Parathyroid adenoma (tissue), 2 donors: ENCODE measurements around the gene MAD2L1.
A peak's percentile ranks its signal among the peaks of the same experiment; 100 is the strongest.
"Not testable (repeated sequence)": the region's sequence is repeated elsewhere in the genome, so short reads cannot be mapped to it uniquely, and the experiment has no call there.

Source experiments
- H2AFZ ChIP-seq: fragments of 300-600 bp; sonication (generic); one replicate; pipeline ENCODE4 v1.7.0; 2017; ENCODE audit warnings: antibody characterized with exemption, mild to moderate bottlenecking
- H3K27ac ChIP-seq: fragments of 300-600 bp; sonication (generic); one replicate; pipeline ENCODE4 v1.7.0; 2017
- H3K27me3 ChIP-seq: fragments of 300-600 bp; sonication (generic); one replicate; pipeline ENCODE4 v1.7.0; 2017; ENCODE audit warnings: low read length; ENCODE audit not compliant: control insufficient read depth, insufficient read depth
- H3K36me3 ChIP-seq: fragments of 300-600 bp; sonication (generic); one replicate; pipeline ENCODE4 v1.7.0; 2017; ENCODE audit warnings: low read length; ENCODE audit not compliant: control insufficient read depth, insufficient read depth
- H3K4me1 ChIP-seq: fragments of 300-600 bp; sonication (generic); one replicate; pipeline ENCODE4 v1.7.0; 2017; ENCODE audit warnings: control low read depth
- H3K4me2 ChIP-seq: fragments of 300-600 bp; sonication (generic); one replicate; pipeline ENCODE4 v1.7.0; 2017; ENCODE audit warnings: low read length
- H3K4me3 ChIP-seq: fragments of 300-600 bp; sonication (generic); one replicate; pipeline ENCODE4 v1.7.0; 2017; ENCODE audit warnings: low read depth, low read length
- H3K79me2 ChIP-seq: fragments of 300-600 bp; sonication (generic); one replicate; pipeline ENCODE4 v1.7.0; 2017; ENCODE audit warnings: control low read depth
- H3K9ac ChIP-seq: fragments of 300-600 bp; sonication (generic); one replicate; pipeline ENCODE4 v1.7.0; 2017; ENCODE audit warnings: mild to moderate bottlenecking
- H3K9me3 ChIP-seq: fragments of 300-600 bp; sonication (generic); one replicate; pipeline ENCODE4 v1.7.0; 2017; ENCODE audit warnings: low read length; ENCODE audit not compliant: control insufficient read depth
- CTCF ChIP-seq: fragments of 300-600 bp; sonication (generic); IDR thresholded peaks from one replicate; pipeline ENCODE4 v1.7.0; 2017; ENCODE audit warnings: antibody characterized with exemption, mild to moderate bottlenecking
- donor health status: primary hyperparathyroidism.

Gene MAD2L1

GRCh38 chr4:120078216-120078615 is 11.6 kb upstream of the MAD2L1 start:
- Histone ChIP-seq H3K27me3 (no peaks in the 10 kb centered on the region), H3K79me2 (no peaks in the 10 kb centered on the region), H3K36me3 (no peaks in the 10 kb centered on the region), H3K4me2 (no peak overlapping the region), H3K4me1 (no peaks in the 10 kb centered on the region), H3K9me3 (no peaks in the 10 kb centered on the region), H3K4me3 (no peak overlapping the region), H3K27ac (no peak overlapping the region), H2AFZ (no peak overlapping the region), H3K9ac (no peak overlapping the region)
- no peak for TF ChIP-seq CTCF

DNA sequence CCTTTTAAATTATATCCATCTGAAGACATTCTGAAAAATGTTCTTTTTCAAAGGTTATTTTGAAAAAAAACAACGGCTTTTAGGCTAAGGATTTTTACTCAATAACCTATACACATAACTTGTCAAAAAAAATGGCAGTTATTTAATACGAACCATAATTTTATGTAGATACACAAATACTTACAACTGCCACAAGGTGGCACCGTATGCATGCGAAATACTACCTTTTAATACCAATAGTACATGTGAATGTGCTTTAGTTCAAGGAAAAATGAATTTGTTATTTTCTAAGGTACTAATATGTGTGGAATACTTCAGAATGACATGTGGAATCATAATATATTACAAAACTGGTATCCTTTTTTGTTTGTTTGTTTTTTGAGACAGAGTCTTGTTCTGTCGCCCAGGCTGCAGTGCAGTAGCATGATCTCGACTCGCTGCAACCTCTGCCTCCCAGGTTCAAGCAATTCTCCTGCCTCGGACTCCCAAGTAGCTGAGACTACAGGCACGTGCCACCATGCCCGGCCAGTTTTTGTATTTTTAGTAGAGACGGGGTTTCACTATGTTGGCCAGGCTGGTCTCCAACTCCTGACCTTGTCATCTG is 4.6 kb upstream of the MAD2L1 start:
- peak; percentile 28 for TF ChIP-seq CTCF
- no peaks in the 10 kb centered on the region for H3K4me1 ChIP-seq
- no peak overlapping the region for H3K4me2 ChIP-seq
- H3K9me3 ChIP-seq: no peaks in the 10 kb centered on the region
- no peaks in the 10 kb centered on the region for H3K79me2 ChIP-seq
- no peak overlapping the region for H3K27ac ChIP-seq
- no peak overlapping the region for H3K9ac ChIP-seq
- no peak overlapping the region for H3K4me3 ChIP-seq
- H3K27me3 ChIP-seq: no peaks in the 10 kb centered on the region
- no peak overlapping the region for H2AFZ ChIP-seq
- H3K36me3 ChIP-seq: no peaks in the 10 kb centered on the region

DNA sequence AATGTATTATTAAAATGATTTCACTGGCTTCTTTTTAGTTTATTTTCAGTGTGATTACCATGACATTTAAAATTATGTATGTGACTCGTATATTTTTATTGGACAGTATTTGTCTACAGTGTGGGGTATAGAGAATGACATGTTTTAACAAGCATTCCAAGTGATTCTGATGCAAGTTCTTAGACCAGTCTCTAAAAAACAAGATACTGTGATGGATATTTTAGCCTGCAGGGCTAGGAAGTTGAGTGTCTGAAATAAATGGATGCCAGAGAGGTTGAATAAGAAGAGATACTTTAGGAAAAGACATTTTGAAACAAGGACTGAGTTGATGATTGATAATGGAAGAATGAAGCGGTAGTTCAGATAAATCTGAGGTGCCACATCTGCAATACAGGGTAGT is 3.5 kb upstream of the MAD2L1 start:
- H3K4me3 ChIP-seq: no peak overlapping the region
- H2AFZ ChIP-seq: no peak overlapping the region
- TF ChIP-seq CTCF: no peak
- no peaks in the 10 kb centered on the region for H3K9me3 ChIP-seq
- no peak overlapping the region for H3K4me2 ChIP-seq
- H3K36me3 ChIP-seq: no peaks in the 10 kb centered on the region
- no peak overlapping the region for H3K27ac ChIP-seq
- H3K27me3 ChIP-seq: no peaks in the 10 kb centered on the region
- H3K79me2 ChIP-seq: no peaks in the 10 kb centered on the region
- H3K9ac ChIP-seq: no peak overlapping the region
- H3K4me1 ChIP-seq: no peaks in the 10 kb centered on the region

GRCh38 chr4:120065974-120066516 is 603 bp downstream of the MAD2L1 start:
- no peaks in the 10 kb centered on the region for H3K9me3 ChIP-seq
- H3K4me2 ChIP-seq: peak overlapping the region; percentile 96
- H3K27me3 ChIP-seq: no peaks in the 10 kb centered on the region
- H3K9ac ChIP-seq: no peak overlapping the region
- peak overlapping the region; percentile 93 for H2AFZ ChIP-seq
- H3K79me2 ChIP-seq: no peaks in the 10 kb centered on the region
- H3K36me3 ChIP-seq: no peaks in the 10 kb centered on the region
- H3K4me1 ChIP-seq: no peaks in the 10 kb centered on the region
- H3K27ac ChIP-seq: no peak overlapping the region
- TF ChIP-seq CTCF: no peak
- H3K4me3 ChIP-seq: peak overlapping the region; percentile 87

- H3K4me2 ChIP-seq: no peak overlapping the region
- no peaks in the 10 kb centered on the region for H3K4me1 ChIP-seq
- H3K4me3 ChIP-seq: no peak overlapping the region
- H2AFZ ChIP-seq: no peak overlapping the region
- H3K36me3 ChIP-seq: no peaks in the 10 kb centered on the region
- no peaks in the 10 kb centered on the region for H3K79me2 ChIP-seq
- TF ChIP-seq CTCF: no peak
- H3K27me3 ChIP-seq: no peaks in the 10 kb centered on the region
- no peaks in the 10 kb centered on the region for H3K9me3 ChIP-seq
- no peak overlapping the region for H3K9ac ChIP-seq
- no peak overlapping the region for H3K27ac ChIP-seq
These were observed 1.8 kb downstream of the MAD2L1 start for GRCh38 chr4:120064887-120065286.

GRCh38 chr4:120063711-120064110 is 2.9 kb downstream of the MAD2L1 start:
- not testable (repeated sequence) for H3K4me3 ChIP-seq, H3K9me3 ChIP-seq, H3K4me2 ChIP-seq, H3K36me3 ChIP-seq, H3K27me3 ChIP-seq, H3K27ac ChIP-seq, H3K4me1 ChIP-seq, H3K79me2 ChIP-seq, H3K9ac ChIP-seq, H2AFZ ChIP-seq
